ENCODE results near the gene PRRC2B. TPM values are rescaled to one million over a fixed set of nuclear protein-coding genes. Genes with fewer than 3 reads are reported as not detected.
"Not testable (repeated sequence)": the region's sequence is repeated elsewhere in the genome, so short reads cannot be mapped to it uniquely, and the experiment has no call there.

Gene PRRC2B
- total and polyA plus RNA-seq, 5 donors from 2014 or later: 8.1 to 239 (median 10.0) TPM

GRCh38 chr9:131374638-131375037, 19.2 kb upstream of the PRRC2B start:
- H3K27ac ChIP-seq (ENCODE audit: insufficient read depth, low read length, poor library complexity, severe bottlenecking); H3K4me3 ChIP-seq (ENCODE audit: low read depth, low read length); H3K9me3 Mint-ChIP-seq; H3K27me3 ChIP-seq (ENCODE audit: control insufficient read depth, insufficient read depth, low read length); H3K36me3 ChIP-seq (ENCODE audit: control insufficient read depth, insufficient read depth, low read length); ATAC-seq (ENCODE audit: low read depth in 2 of 2); H3K36me3 Mint-ChIP-seq; H3K27me3 Mint-ChIP-seq; DNase-seq; H3K9me3 ChIP-seq (ENCODE audit: control insufficient read depth in 2 of 2, low read length in 2 of 2): not testable (repeated sequence)
- H3K27ac Mint-ChIP-seq: peak overlapping the region in 1 of 3 donors; percentile 60
- H3K4me1 Mint-ChIP-seq: peaks cover 2 to 22% (median 14%) of the 10 kb centered on the region in 4 donors
- peak overlapping the region in 2 of 4 donors; percentile 29 to 94 for H3K4me3 Mint-ChIP-seq
- peaks cover 10% of the 10 kb centered on the region for H3K4me1 ChIP-seq (ENCODE audit: control insufficient read depth, insufficient read depth, low read length, poor library complexity, severe bottlenecking)

- DNase-seq: no peak
These were observed 14.8 kb upstream of the PRRC2B start for GRCh38 chr9:131379056-131379455.

GRCh38 chr9:131382850-131383729, 10.8 kb upstream of the PRRC2B start:
- DNase-seq (no peak), ATAC-seq (ENCODE audit: low read depth in 2 of 2) (no peak)
- Histone ChIP-seq H3K36me3 (ENCODE audit: control insufficient read depth, insufficient read depth, low read length) (no peaks in the 10 kb centered on the region), H3K27ac (ENCODE audit: insufficient read depth, low read length, poor library complexity, severe bottlenecking) (no peak overlapping the region), H3K4me3 (ENCODE audit: low read depth, low read length) (no peak overlapping the region), H3K27me3 (ENCODE audit: control insufficient read depth, insufficient read depth, low read length) (no peaks in the 10 kb centered on the region), H3K9me3 (ENCODE audit: control insufficient read depth in 2 of 2, low read length in 2 of 2) (no peaks in the 10 kb centered on the region), H3K4me1 (ENCODE audit: control insufficient read depth, insufficient read depth, low read length, poor library complexity, severe bottlenecking) (no peaks in the 10 kb centered on the region)
- Mint-ChIP-seq H3K27ac (no peak overlapping the region), H3K4me1 (peaks cover 0 to 3% (median 0%) of the 10 kb centered on the region in 4 donors), H3K9me3 (no peaks in the 10 kb centered on the region), H3K27me3 (no peaks in the 10 kb centered on the region), H3K4me3 (no peak overlapping the region), H3K36me3 (no peaks in the 10 kb centered on the region)

More at GRCh38 chr9:131379056-131379455, 14.8 kb upstream of the PRRC2B start:
- peak overlapping the region in 1 of 4 donors; percentile 58 for H3K4me3 Mint-ChIP-seq
- H3K9me3 Mint-ChIP-seq: no peaks in the 10 kb centered on the region
- H3K36me3 Mint-ChIP-seq: no peaks in the 10 kb centered on the region
- H3K4me1 Mint-ChIP-seq: peaks cover 0 to under 1% (median 0%) of the 10 kb centered on the region in 4 donors
- Histone ChIP-seq H3K36me3 (ENCODE audit: control insufficient read depth, insufficient read depth, low read length) (no peaks in the 10 kb centered on the region), H3K4me3 (ENCODE audit: low read depth, low read length) (no peak overlapping the region), H3K9me3 (ENCODE audit: control insufficient read depth in 2 of 2, low read length in 2 of 2) (no peaks in the 10 kb centered on the region), H3K4me1 (ENCODE audit: control insufficient read depth, insufficient read depth, low read length, poor library complexity, severe bottlenecking) (no peaks in the 10 kb centered on the region), H3K27me3 (ENCODE audit: control insufficient read depth, insufficient read depth, low read length) (no peaks in the 10 kb centered on the region), H3K27ac (ENCODE audit: insufficient read depth, low read length, poor library complexity, severe bottlenecking) (no peak overlapping the region)
- no peaks in the 10 kb centered on the region for H3K27me3 Mint-ChIP-seq
- no peak overlapping the region for H3K27ac Mint-ChIP-seq
- no peak for ATAC-seq (ENCODE audit: low read depth in 2 of 2)

- Mint-ChIP-seq H3K36me3 (no peaks in the 10 kb centered on the region), H3K4me3 (no peak overlapping the region), H3K27me3 (no peaks in the 10 kb centered on the region), H3K4me1 (peaks cover 0 to 3% (median 0%) of the 10 kb centered on the region in 4 donors), H3K9me3 (no peaks in the 10 kb centered on the region), H3K27ac (no peak overlapping the region)
- H3K4me3 ChIP-seq (ENCODE audit: low read depth, low read length): no peak overlapping the region
- no peaks in the 10 kb centered on the region for H3K27me3 ChIP-seq (ENCODE audit: control insufficient read depth, insufficient read depth, low read length)
- no peaks in the 10 kb centered on the region for H3K9me3 ChIP-seq (ENCODE audit: control insufficient read depth in 2 of 2, low read length in 2 of 2)
- no peak for DNase-seq
- H3K27ac ChIP-seq (ENCODE audit: insufficient read depth, low read length, poor library complexity, severe bottlenecking): no peak overlapping the region
- H3K36me3 ChIP-seq (ENCODE audit: control insufficient read depth, insufficient read depth, low read length): no peaks in the 10 kb centered on the region
- ATAC-seq (ENCODE audit: low read depth in 2 of 2): no peak
- H3K4me1 ChIP-seq (ENCODE audit: control insufficient read depth, insufficient read depth, low read length, poor library complexity, severe bottlenecking): no peaks in the 10 kb centered on the region
These were observed 8.6 kb upstream of the PRRC2B start for GRCh38 chr9:131385296-131385695.

GRCh38 chr9:131386281-131386680, 7.6 kb upstream of the PRRC2B start:
- DNase-seq (no peak), ATAC-seq (ENCODE audit: low read depth in 2 of 2) (no peak)
- H3K27ac ChIP-seq (ENCODE audit: insufficient read depth, low read length, poor library complexity, severe bottlenecking): no peak overlapping the region
- no peaks in the 10 kb centered on the region for H3K4me1 ChIP-seq (ENCODE audit: control insufficient read depth, insufficient read depth, low read length, poor library complexity, severe bottlenecking)
- Mint-ChIP-seq H3K27ac (no peak overlapping the region), H3K4me1 (peaks cover 0 to 4% (median 0%) of the 10 kb centered on the region in 4 donors), H3K4me3 (no peak overlapping the region), H3K27me3 (no peaks in the 10 kb centered on the region), H3K36me3 (no peaks in the 10 kb centered on the region), H3K9me3 (no peaks in the 10 kb centered on the region)
- H3K4me3 ChIP-seq (ENCODE audit: low read depth, low read length): no peak overlapping the region
- H3K36me3 ChIP-seq (ENCODE audit: control insufficient read depth, insufficient read depth, low read length): no peaks in the 10 kb centered on the region
- H3K27me3 ChIP-seq (ENCODE audit: control insufficient read depth, insufficient read depth, low read length): no peaks in the 10 kb centered on the region
- H3K9me3 ChIP-seq (ENCODE audit: control insufficient read depth in 2 of 2, low read length in 2 of 2): no peaks in the 10 kb centered on the region

GRCh38 chr9:131387394-131387793, 6.5 kb upstream of the PRRC2B start:
- Mint-ChIP-seq H3K4me3 (no peak overlapping the region), H3K27ac (peak overlapping the region in 1 of 3 donors; percentile 58), H3K36me3 (no peaks in the 10 kb centered on the region), H3K9me3 (no peaks in the 10 kb centered on the region), H3K27me3 (no peaks in the 10 kb centered on the region), H3K4me1 (peaks cover 0 to 5% (median 0%) of the 10 kb centered on the region in 4 donors)
- ATAC-seq (ENCODE audit: low read depth in 2 of 2): no peak
- Histone ChIP-seq H3K27ac (ENCODE audit: insufficient read depth, low read length, poor library complexity, severe bottlenecking) (no peak overlapping the region), H3K9me3 (ENCODE audit: control insufficient read depth in 2 of 2, low read length in 2 of 2) (no peaks in the 10 kb centered on the region), H3K36me3 (ENCODE audit: control insufficient read depth, insufficient read depth, low read length) (no peaks in the 10 kb centered on the region), H3K4me1 (ENCODE audit: control insufficient read depth, insufficient read depth, low read length, poor library complexity, severe bottlenecking) (no peaks in the 10 kb centered on the region), H3K27me3 (ENCODE audit: control insufficient read depth, insufficient read depth, low read length) (no peaks in the 10 kb centered on the region), H3K4me3 (ENCODE audit: low read depth, low read length) (no peak overlapping the region)
- DNase-seq: no peak

GRCh38 chr9:131391020-131391419, 2.9 kb upstream of the PRRC2B start:
- H3K9me3 ChIP-seq (ENCODE audit: control insufficient read depth in 2 of 2, low read length in 2 of 2): no peaks in the 10 kb centered on the region
- H3K27ac ChIP-seq (ENCODE audit: insufficient read depth, low read length, poor library complexity, severe bottlenecking): no peak overlapping the region
- Mint-ChIP-seq H3K36me3 (no peaks in the 10 kb centered on the region), H3K4me3 (peak overlapping the region in 2 of 4 donors; percentile 3 to 36), H3K4me1 (peaks cover 0 to 25% (median 16%) of the 10 kb centered on the region in 4 donors), H3K9me3 (peaks cover 0 to 1% (median 0%) of the 10 kb centered on the region in 7 donors), H3K27me3 (no peaks in the 10 kb centered on the region), H3K27ac (no peak overlapping the region)
- ATAC-seq (ENCODE audit: low read depth in 2 of 2) (no peak), DNase-seq (no peak)
- no peaks in the 10 kb centered on the region for H3K36me3 ChIP-seq (ENCODE audit: control insufficient read depth, insufficient read depth, low read length)
- H3K4me1 ChIP-seq (ENCODE audit: control insufficient read depth, insufficient read depth, low read length, poor library complexity, severe bottlenecking): peaks cover 24% of the 10 kb centered on the region
- no peaks in the 10 kb centered on the region for H3K27me3 ChIP-seq (ENCODE audit: control insufficient read depth, insufficient read depth, low read length)
- H3K4me3 ChIP-seq (ENCODE audit: low read depth, low read length): no peak overlapping the region

GRCh38 chr9:131391504-131391903, 2.4 kb upstream of the PRRC2B start:
- Mint-ChIP-seq H3K4me1 (peaks cover 1 to 27% (median 19%) of the 10 kb centered on the region in 4 donors), H3K36me3 (no peaks in the 10 kb centered on the region), H3K27me3 (no peaks in the 10 kb centered on the region), H3K27ac (no peak overlapping the region), H3K4me3 (peak overlapping the region in 2 of 4 donors; percentile 1 to 53), H3K9me3 (peaks cover 0 to 1% (median 0%) of the 10 kb centered on the region in 7 donors)
- DNase-seq (no peak), ATAC-seq (ENCODE audit: low read depth in 2 of 2) (no peak)
- Histone ChIP-seq H3K4me3 (ENCODE audit: low read depth, low read length) (no peak overlapping the region), H3K27ac (ENCODE audit: insufficient read depth, low read length, poor library complexity, severe bottlenecking) (no peak overlapping the region), H3K9me3 (ENCODE audit: control insufficient read depth in 2 of 2, low read length in 2 of 2) (no peaks in the 10 kb centered on the region), H3K27me3 (ENCODE audit: control insufficient read depth, insufficient read depth, low read length) (no peaks in the 10 kb centered on the region), H3K4me1 (ENCODE audit: control insufficient read depth, insufficient read depth, low read length, poor library complexity, severe bottlenecking) (peaks cover 28% of the 10 kb centered on the region), H3K36me3 (ENCODE audit: control insufficient read depth, insufficient read depth, low read length) (no peaks in the 10 kb centered on the region)

Measured in CD4-positive, CD25-positive, alpha-beta regulatory T cell (primary cell).